ACC112 (cell line): Measurements from ENCODE around the gene TMEM131L.

ENCODE experiments used
- H2AFZ ChIP-seq: fragments of 200-600 bp; sonication (generic); one replicate; pipeline ENCODE4 v1.6.0; 2017; ENCODE audit warnings: antibody characterized with exemption, low read length; ENCODE audit not compliant: unreplicated experiment
- H3K27ac ChIP-seq: fragments of 200-600 bp; sonication (generic); 2 replicates; pipeline ENCODE4 v1.5.1; 2014; ENCODE audit warnings: low read depth, mild to moderate bottlenecking, antibody characterized with exemption, low read length, moderate library complexity
- H3K27me3 ChIP-seq: fragments of 200-600 bp; sonication (generic); 2 replicates; pipeline ENCODE4 v1.6.1; 2014; ENCODE audit warnings: mild to moderate bottlenecking, antibody characterized with exemption, low read length, moderate library complexity, mixed read lengths; ENCODE audit not compliant: insufficient read depth
- H3K36me3 ChIP-seq: fragments of 200-600 bp; sonication (generic); 2 replicates; pipeline ENCODE4 v1.6.1; 2016; ENCODE audit warnings: mild to moderate bottlenecking, antibody characterized with exemption, low read length, moderate library complexity, mixed read lengths; ENCODE audit not compliant: insufficient read depth
- H3K4me1 ChIP-seq: fragments of 200-600 bp; sonication (generic); one replicate; pipeline ENCODE4 v1.6.1; 2016; ENCODE audit warnings: low read length, mixed read lengths; ENCODE audit not compliant: insufficient read depth, unreplicated experiment, control insufficient read depth
- H3K4me3 ChIP-seq: fragments of 200-600 bp; sonication (generic); 2 replicates; pipeline ENCODE4 v1.5.1; 2014; ENCODE audit warnings: mild to moderate bottlenecking, low read depth, low read length
- H3K79me2 ChIP-seq: fragments of 200-600 bp; sonication (generic); one replicate; pipeline ENCODE4 v1.6.0; 2016; ENCODE audit warnings: low read length; ENCODE audit not compliant: control insufficient read depth, unreplicated experiment, insufficient read depth

TMEM131L gene

GRCh38 chr4:153489856-153490558, 23.8 kb downstream of the TMEM131L start:
- no peaks in the 10 kb centered on the region for H3K36me3 ChIP-seq
- peaks cover 33% of the 10 kb centered on the region for H3K4me1 ChIP-seq
- no peaks in the 10 kb centered on the region for H3K27me3 ChIP-seq
- no peak overlapping the region for H2AFZ ChIP-seq
- H3K27ac ChIP-seq: no peak overlapping the region
- H3K4me3 ChIP-seq: no peak overlapping the region
- H3K79me2 ChIP-seq: no peaks in the 10 kb centered on the region

- Histone ChIP-seq H3K79me2 (no peaks in the 10 kb centered on the region), H3K4me1 (peaks cover 29% of the 10 kb centered on the region)
These were observed 24.9 kb downstream of the TMEM131L start for GRCh38 chr4:153490985-153491483.

DNA sequence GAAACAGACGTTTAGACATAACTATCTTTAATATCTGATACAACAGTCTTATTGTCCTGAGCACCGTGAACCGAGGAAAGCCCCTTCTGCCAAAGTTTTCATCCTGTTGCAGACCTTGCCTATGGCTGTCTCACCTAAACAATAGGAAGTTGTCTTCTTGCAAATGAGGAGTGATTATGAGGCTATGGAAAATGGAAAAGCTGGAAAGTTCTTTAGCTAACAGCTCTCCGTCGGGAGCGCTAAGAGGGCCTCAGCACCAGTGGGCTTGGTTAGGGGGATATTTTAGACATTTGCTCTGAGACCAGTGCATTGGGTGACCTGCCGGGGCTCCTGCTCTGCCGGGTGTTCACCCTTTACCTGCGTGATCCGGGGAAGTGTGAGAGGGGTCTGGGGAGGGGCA, 28.4 kb downstream of the TMEM131L start:
- H3K79me2 ChIP-seq: no peaks in the 10 kb centered on the region
- H3K4me1 ChIP-seq: peaks cover 15% of the 10 kb centered on the region
- H3K27ac ChIP-seq: no peak overlapping the region
- H3K27me3 ChIP-seq: no peaks in the 10 kb centered on the region
- H2AFZ ChIP-seq: no peak overlapping the region
- no peaks in the 10 kb centered on the region for H3K36me3 ChIP-seq
- H3K4me3 ChIP-seq: no peak overlapping the region

More at GRCh38 chr4:153490985-153491483, 24.9 kb downstream of the TMEM131L start:
- Histone ChIP-seq H2AFZ (no peak overlapping the region), H3K27ac (no peak overlapping the region), H3K36me3 (no peaks in the 10 kb centered on the region), H3K27me3 (no peaks in the 10 kb centered on the region), H3K4me3 (no peak overlapping the region)

GRCh38 chr4:153495480-153496193, 29.5 kb downstream of the TMEM131L start:
- no peaks in the 10 kb centered on the region for H3K27me3 ChIP-seq
- H3K36me3 ChIP-seq: no peaks in the 10 kb centered on the region
- H2AFZ ChIP-seq: no peak overlapping the region
- no peak overlapping the region for H3K4me3 ChIP-seq
- H3K27ac ChIP-seq: no peak overlapping the region
- H3K4me1 ChIP-seq: peaks cover 15% of the 10 kb centered on the region
- H3K79me2 ChIP-seq: no peaks in the 10 kb centered on the region

DNA sequence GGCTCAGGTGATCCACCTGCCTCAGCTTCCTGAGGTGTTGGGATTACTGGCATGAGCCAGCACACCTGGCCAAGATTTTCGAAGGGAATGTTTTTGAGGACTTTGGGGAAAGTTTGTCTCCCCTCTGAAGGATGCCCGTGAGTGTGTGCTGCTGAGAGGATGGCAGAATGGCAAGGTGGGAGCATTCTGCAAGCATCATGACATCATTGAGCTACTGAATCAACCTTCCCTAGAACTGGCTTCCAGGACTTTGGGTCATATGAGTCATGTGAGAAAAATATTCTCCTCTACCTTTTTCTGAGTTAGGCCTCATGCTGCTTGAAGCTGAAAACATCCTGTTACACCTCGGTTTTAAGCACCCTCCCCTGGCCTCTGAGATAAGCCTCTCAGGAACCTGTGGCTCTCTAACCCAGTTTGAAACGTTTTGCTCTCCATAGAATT, 31.0 kb downstream of the TMEM131L start:
- Histone ChIP-seq H3K4me3 (no peak overlapping the region), H3K36me3 (no peaks in the 10 kb centered on the region), H3K27me3 (no peaks in the 10 kb centered on the region), H2AFZ (no peak overlapping the region), H3K27ac (no peak overlapping the region), H3K79me2 (no peaks in the 10 kb centered on the region), H3K4me1 (peaks cover 17% of the 10 kb centered on the region)

DNA sequence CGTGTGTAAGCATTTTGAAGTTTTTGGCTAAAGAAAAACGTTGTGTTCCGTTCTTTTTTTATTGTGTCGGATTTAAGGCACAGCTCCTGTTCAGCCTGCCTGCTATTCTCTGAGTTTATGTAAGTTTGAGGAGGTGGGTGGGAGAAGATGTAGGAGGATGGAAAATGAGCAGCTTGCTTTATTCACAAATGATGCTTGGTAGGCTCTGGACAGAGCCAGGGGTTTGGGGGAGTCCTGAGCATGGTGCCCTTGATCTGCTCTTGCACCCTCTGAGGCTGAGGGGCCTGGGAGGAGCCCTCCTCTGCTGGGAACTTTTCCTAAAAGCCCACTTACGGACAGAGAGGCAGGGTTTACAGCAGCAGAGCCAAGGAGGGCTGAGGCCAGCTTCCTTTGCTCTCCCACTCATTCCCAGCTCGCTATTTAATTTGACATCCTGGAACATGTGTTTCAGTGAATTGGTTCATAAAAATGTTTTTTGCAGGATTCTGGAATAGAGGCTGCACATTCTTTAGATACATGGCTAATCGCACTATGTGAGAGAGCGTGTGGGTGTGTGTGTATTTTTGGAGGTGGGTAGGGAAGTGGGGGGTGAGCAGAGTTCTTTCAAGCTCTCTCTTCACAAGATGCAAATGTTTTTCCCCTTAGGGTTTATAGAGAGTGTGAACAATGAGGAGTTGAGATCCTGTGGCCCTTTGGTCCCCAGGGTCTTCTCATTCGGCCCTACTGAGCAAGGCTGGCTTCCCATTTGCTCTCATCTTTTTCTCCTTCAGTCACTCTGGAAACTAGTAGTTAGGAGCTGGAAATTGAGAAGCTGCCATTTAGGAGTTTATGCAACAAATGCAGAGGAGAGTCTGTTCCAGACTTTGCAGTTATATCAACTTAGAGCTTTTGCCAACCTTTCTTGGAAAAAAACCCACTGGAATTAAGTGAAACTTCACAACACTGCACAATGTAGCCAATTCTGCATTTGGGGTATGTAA, 32.1 kb downstream of the TMEM131L start:
- peaks cover 26% of the 10 kb centered on the region for H3K4me1 ChIP-seq
- H3K79me2 ChIP-seq: no peaks in the 10 kb centered on the region
- no peaks in the 10 kb centered on the region for H3K36me3 ChIP-seq
- H2AFZ ChIP-seq: no peak overlapping the region
- H3K27me3 ChIP-seq: no peaks in the 10 kb centered on the region
- H3K4me3 ChIP-seq: no peak overlapping the region
- no peak overlapping the region for H3K27ac ChIP-seq

- peaks cover 26% of the 10 kb centered on the region for H3K4me1 ChIP-seq
- H2AFZ ChIP-seq: no peak overlapping the region
- no peaks in the 10 kb centered on the region for H3K36me3 ChIP-seq
- no peak overlapping the region for H3K4me3 ChIP-seq
- H3K79me2 ChIP-seq: no peaks in the 10 kb centered on the region
- no peak overlapping the region for H3K27ac ChIP-seq
- H3K27me3 ChIP-seq: no peaks in the 10 kb centered on the region
These were observed 32.8 kb downstream of the TMEM131L start for GRCh38 chr4:153499005-153499404.

GRCh38 chr4:153501578-153501977, 35.4 kb downstream of the TMEM131L start:
- Histone ChIP-seq H3K27me3 (no peaks in the 10 kb centered on the region), H3K4me1 (peaks cover 26% of the 10 kb centered on the region), H3K4me3 (no peak overlapping the region), H3K36me3 (peaks cover 5% of the 10 kb centered on the region; the same call in 1 of the 2 replicates), H2AFZ (no peak overlapping the region), H3K27ac (no peak overlapping the region), H3K79me2 (no peaks in the 10 kb centered on the region)

GRCh38 chr4:153502584-153502983, 36.4 kb downstream of the TMEM131L start:
- H3K27me3 ChIP-seq: no peaks in the 10 kb centered on the region
- H3K4me3 ChIP-seq: no peak overlapping the region
- no peaks in the 10 kb centered on the region for H3K79me2 ChIP-seq
- H2AFZ ChIP-seq: no peak overlapping the region
- peaks cover 5% of the 10 kb centered on the region; the same call in 1 of the 2 replicates for H3K36me3 ChIP-seq
- H3K4me1 ChIP-seq: peaks cover 19% of the 10 kb centered on the region
- H3K27ac ChIP-seq: no peak overlapping the region
